Measurements from ENCODE around the gene FOXP1. TPM values are rescaled to one million over a fixed set of nuclear protein-coding genes. Genes with fewer than 3 reads are reported as not detected.

The FOXP1 gene
- total and polyA plus RNA-seq, 8 donors, result 13.4 to 74.1 (median 44.1) TPM

DNA sequence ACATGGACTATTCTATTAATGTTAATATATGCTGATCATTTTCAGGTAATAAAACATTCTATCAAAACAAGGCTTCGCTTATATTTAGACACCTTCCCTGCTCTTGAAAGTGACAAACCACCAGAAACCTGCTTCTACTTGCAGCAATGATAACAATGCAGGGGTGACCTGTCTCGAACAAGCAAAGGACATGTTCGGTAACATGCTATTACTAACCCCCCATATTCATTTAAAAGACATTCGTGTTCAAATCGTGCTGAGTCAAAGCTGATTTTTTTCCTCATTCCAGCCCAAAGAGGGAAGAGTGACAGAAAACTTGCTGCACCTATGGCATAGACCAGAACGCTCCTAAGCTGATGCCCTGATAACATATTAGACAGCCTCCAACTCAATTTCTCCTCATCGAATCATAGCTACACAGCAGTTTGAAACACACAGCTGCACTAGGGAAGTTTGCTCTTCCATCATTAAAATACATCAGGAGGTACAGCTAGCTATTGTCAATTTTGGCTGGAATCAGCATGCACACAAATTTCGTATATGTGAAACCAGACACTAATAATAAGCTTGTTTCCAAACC, 341.5 kb downstream of the FOXP1 start:
- Histone ChIP-seq H3K27ac (no peak overlapping the region), H3K4me1 (peaks cover 13 to 35% (median 25%) of the 10 kb centered on the region in 3 donors), H3K27me3 (no peaks in the 10 kb centered on the region), H3K4me3 (no peak overlapping the region), H3K36me3 (no peaks in the 10 kb centered on the region), H3K9me3 (no peaks in the 10 kb centered on the region)
- TF ChIP-seq, protein P1, sequence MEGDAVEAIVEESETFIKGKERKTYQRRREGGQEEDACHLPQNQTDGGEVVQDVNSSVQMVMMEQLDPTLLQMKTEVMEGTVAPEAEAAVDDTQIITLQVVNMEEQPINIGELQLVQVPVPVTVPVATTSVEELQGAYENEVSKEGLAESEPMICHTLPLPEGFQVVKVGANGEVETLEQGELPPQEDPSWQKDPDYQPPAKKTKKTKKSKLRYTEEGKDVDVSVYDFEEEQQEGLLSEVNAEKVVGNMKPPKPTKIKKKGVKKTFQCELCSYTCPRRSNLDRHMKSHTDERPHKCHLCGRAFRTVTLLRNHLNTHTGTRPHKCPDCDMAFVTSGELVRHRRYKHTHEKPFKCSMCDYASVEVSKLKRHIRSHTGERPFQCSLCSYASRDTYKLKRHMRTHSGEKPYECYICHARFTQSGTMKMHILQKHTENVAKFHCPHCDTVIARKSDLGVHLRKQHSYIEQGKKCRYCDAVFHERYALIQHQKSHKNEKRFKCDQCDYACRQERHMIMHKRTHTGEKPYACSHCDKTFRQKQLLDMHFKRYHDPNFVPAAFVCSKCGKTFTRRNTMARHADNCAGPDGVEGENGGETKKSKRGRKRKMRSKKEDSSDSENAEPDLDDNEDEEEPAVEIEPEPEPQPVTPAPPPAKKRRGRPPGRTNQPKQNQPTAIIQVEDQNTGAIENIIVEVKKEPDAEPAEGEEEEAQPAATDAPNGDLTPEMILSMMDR (IDR thresholded peaks at IDR 0.05), result no peak
- DNase-seq (no peak), ATAC-seq (no peak), FAIRE-seq (no peak)
- 84 to 88% methylated on average over 8 of the region's 8 CpGs for WGBS, 2 donors
- intact Hi-C loops (cut with DNase I), result no loop called here

DNA sequence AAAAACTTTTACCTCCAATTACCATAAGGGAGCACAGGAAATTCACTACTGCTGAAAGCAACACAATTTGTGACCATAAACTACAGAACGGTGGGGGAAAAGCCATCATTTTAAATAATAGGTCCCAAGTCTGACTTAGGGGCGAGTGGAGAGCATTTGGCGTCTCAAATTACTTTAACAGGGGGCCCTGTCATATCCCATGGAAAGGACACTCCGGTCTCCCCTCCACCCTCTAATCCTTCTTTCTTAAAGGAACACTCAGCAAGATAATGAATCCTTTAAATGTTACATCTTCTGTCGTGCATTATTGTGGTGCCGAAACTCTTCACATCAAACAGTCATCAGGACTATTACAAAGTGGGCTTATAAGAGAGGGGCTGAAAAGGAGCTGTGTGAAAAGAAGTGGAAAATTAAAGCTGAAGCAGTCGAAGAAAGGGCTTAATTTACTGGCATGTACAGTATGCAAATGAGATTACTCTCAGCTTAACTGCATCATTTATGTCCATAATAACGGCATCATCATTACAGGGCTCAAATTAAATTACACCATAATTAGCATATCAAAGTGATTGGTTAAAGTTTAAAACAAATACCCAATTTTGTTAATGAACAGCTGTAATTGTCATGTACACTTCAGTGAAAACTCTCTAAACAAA, 342.2 kb downstream of the FOXP1 start:
- H3K9me3 ChIP-seq, result no peaks in the 10 kb centered on the region
- TF ChIP-seq, protein P1 (IDR thresholded peaks at IDR 0.05), result no peak
- DNase-seq (no peak), ATAC-seq (no peak), FAIRE-seq (no peak)
- WGBS, 2 donors, result 88% methylated on average over 8 of the region's 8 CpGs
- no peaks in the 10 kb centered on the region for H3K36me3 ChIP-seq
- peaks cover 6 to 28% (median 18%) of the 10 kb centered on the region in 3 donors for H3K4me1 ChIP-seq
- H3K4me3 ChIP-seq, result no peak overlapping the region
- no peaks in the 10 kb centered on the region for H3K27me3 ChIP-seq
- intact Hi-C loops (cut with DNase I), result no loop called here
- no peak overlapping the region for H3K27ac ChIP-seq

DNA sequence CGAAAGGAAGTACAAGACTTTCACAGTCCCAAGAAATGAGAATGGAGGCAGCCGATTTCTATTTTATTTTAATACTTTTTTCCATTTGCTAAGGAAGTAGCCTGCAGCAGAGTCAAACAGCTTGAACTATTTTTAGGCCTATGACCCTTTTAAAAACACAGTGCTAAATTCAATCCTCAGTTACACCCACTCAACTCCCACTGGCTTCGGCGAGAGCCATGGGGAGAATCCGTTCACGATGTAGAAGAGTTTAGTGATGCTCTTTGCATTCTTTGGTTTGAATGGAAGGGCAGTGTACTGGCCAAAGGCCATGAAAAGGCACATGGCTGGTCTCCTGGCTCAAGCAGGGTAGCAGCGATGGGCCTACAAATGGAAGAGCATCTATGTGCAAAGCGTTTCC, 343.5 kb downstream of the FOXP1 start:
- peaks cover 0 to 15% (median 6%) of the 10 kb centered on the region in 3 donors for H3K4me1 ChIP-seq
- TF ChIP-seq, protein P1 (IDR thresholded peaks at IDR 0.05), result no peak
- ATAC-seq (no peak), FAIRE-seq (no peak), DNase-seq (no peak)
- no peaks in the 10 kb centered on the region for H3K9me3 ChIP-seq
- H3K27me3 ChIP-seq, result no peaks in the 10 kb centered on the region
- WGBS, 2 donors, result 92% methylated on average over 8 of the region's 8 CpGs
- H3K27ac ChIP-seq, result no peak overlapping the region
- intact Hi-C loops (cut with DNase I), result no loop called here
- H3K4me3 ChIP-seq, result no peak overlapping the region
- H3K36me3 ChIP-seq, result no peaks in the 10 kb centered on the region

DNA sequence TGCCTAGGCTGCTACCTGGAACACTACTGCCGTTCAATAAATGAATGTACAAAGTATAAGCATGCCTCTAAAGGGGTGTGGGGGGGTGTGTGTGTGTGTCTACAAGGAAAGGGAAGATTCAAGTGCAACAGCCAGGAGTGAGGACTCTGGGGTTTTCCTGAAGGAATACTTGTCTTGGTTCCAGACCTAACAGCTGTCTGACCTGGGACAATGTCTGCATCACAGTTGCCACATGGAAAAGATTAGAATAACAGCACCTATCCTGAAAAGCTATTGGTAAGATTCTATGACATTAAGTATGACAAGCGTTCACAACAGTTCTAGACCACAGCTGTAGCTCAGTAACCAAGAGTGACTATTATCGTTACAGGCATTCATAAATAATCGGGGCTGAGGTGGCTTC, 345.2 kb downstream of the FOXP1 start:
- ATAC-seq, result peak in 2 of 4 donors; percentile 32 to 43

More for the DNA sequence above, 345.2 kb downstream of the FOXP1 start:
- Histone ChIP-seq H3K9me3 (no peaks in the 10 kb centered on the region), H3K36me3 (no peaks in the 10 kb centered on the region), H3K27ac (no peak overlapping the region), H3K27me3 (no peaks in the 10 kb centered on the region), H3K4me3 (no peak overlapping the region), H3K4me1 (peaks cover 0 to 8% (median 0%) of the 10 kb centered on the region in 3 donors)
- WGBS, 2 donors, result 82 to 83% methylated on average over 4 of the region's 4 CpGs
- DNase-seq (no peak), FAIRE-seq (no peak)
- TF ChIP-seq, protein P1 (IDR thresholded peaks at IDR 0.05), result no peak
- intact Hi-C loops (cut with DNase I), result no loop called here
